Left ventricle myocardium inferior (tissue), 1 donor: Measurements from ENCODE around the gene LRRC58. TPM values are rescaled to one million over a fixed set of nuclear protein-coding genes. Genes with fewer than 3 reads are reported as not detected.

Experiments
- DNase-seq: peaks from one replicate; pipeline ENCODE4 v3.0.0-alpha.2; 2020
- H3K27ac ChIP-seq: fragments of 200-600 bp; replicated peaks from 2 replicates; pipeline ENCODE4 v1.8.0; 2021
- H3K27me3 ChIP-seq: fragments of 200-600 bp; 2 replicates; pipeline ENCODE4 v1.8.0; 2021; ENCODE audit warnings: low read depth
- H3K36me3 ChIP-seq: fragments of 200-600 bp; 2 replicates; pipeline ENCODE4 v1.8.0; 2021
- H3K4me1 ChIP-seq: fragments of 200-600 bp; 2 replicates; pipeline ENCODE4 v1.8.0; 2021
- H3K4me3 ChIP-seq: fragments of 200-600 bp; 2 replicates; pipeline ENCODE4 v1.8.0; 2021; ENCODE audit warnings: mild to moderate bottlenecking, moderate library complexity
- H3K9me3 ChIP-seq: fragments of 200-600 bp; replicated peaks from 2 replicates; pipeline ENCODE4 v1.8.0; 2021
- CTCF ChIP-seq: fragments of 200-600 bp; IDR thresholded peaks from 2 replicates; pipeline ENCODE4 v1.8.0; 2021; ENCODE audit warnings: antibody characterized with exemption, mild to moderate bottlenecking, borderline replicate concordance
- intact Hi-C: fragments of 100-400 bp; cut with micrococcal nuclease; formaldehyde crosslinking; loops from one replicate; pipeline ENCODE4 v1.11.0; 2022
- total RNA-seq: library from RNA; stranded (reverse); fragmentation: NEBNext Ultra II Directional; extraction: Animal tissue kit (Norgen Biotek cat#: 25700); gene quantifications from one replicate; pipeline ENCODE4 v1.2.1, GENCODE V29; 2021
- donor health status: DM: no; HTN: yes; CAD: no; lungs with severe emphysema.

LRRC58 gene
- total RNA-seq, 1 donor from 2014 or later = 8.2 TPM

DNA sequence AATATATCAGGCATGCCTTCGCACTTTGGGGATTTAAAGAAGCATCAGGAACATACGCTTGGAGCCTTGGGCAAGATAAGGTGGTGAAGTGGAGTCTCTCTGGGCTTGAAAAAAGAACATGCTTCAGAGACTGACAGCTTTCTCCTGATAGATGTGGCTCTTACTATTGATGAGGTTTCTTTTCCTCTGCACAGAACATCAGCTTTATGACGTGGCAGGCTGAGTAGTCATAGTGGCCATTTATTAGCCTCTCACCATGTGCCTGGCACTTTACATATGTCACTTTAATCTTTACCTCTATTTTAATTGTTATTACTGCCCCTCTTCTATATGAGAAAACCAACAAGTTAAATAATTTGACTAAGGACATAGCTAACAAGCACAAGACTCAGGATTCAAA, 19.0 kb upstream of the LRRC58 start:
- Histone ChIP-seq H3K9me3 (no peaks in the 10 kb centered on the region), H3K27me3 (peaks cover 3% of the 10 kb centered on the region), H3K36me3 (no peaks in the 10 kb centered on the region), H3K4me1 (no peaks in the 10 kb centered on the region), H3K27ac (no peak overlapping the region), H3K4me3 (no peak overlapping the region)
- intact Hi-C loops = no loop called here
- TF ChIP-seq CTCF = no peak
- no peak for DNase-seq

GRCh38 chr3:120364821-120365220, 15.7 kb upstream of the LRRC58 start:
- no peak for DNase-seq
- Histone ChIP-seq H3K4me3 (no peak overlapping the region), H3K4me1 (no peaks in the 10 kb centered on the region), H3K9me3 (no peaks in the 10 kb centered on the region), H3K36me3 (no peaks in the 10 kb centered on the region), H3K27ac (no peak overlapping the region), H3K27me3 (peaks cover 3% of the 10 kb centered on the region)
- intact Hi-C loops = no loop called here
- TF ChIP-seq CTCF = no peak

DNA sequence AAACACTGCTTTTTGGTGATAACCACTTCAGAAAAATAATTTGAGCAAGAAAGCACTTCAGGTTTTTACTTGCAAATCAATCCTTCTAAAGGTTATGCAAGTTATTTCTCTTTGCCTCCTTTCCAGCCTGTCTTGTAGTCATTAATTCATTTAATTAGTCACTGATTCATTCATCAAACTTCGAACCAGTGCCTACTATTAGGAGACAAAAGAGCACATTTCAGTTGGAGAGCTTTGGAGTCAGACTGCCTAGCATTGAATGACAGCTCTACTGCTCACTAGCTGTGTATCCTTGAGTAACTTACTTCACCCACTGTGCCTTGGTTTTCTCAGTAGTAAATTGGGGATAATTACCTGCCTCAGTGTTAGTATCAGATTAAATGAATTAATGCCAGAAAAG, 14.9 kb upstream of the LRRC58 start:
- TF ChIP-seq CTCF = no peak
- Histone ChIP-seq H3K27me3 (peaks cover 3% of the 10 kb centered on the region), H3K9me3 (no peaks in the 10 kb centered on the region), H3K27ac (no peak overlapping the region), H3K4me3 (no peak overlapping the region), H3K4me1 (no peaks in the 10 kb centered on the region), H3K36me3 (no peaks in the 10 kb centered on the region)
- intact Hi-C loops = no loop called here
- DNase-seq = no peak

GRCh38 chr3:120357807-120358206, 8.7 kb upstream of the LRRC58 start:
- no peaks in the 10 kb centered on the region for H3K9me3 ChIP-seq
- H3K36me3 ChIP-seq = no peaks in the 10 kb centered on the region
- H3K4me3 ChIP-seq = no peak overlapping the region
- no peaks in the 10 kb centered on the region for H3K27me3 ChIP-seq
- no peaks in the 10 kb centered on the region for H3K4me1 ChIP-seq
- intact Hi-C loops = no loop called here
- no peak for DNase-seq
- TF ChIP-seq CTCF = no peak
- H3K27ac ChIP-seq = no peak overlapping the region

GRCh38 chr3:120355486-120355885, 6.3 kb upstream of the LRRC58 start:
- intact Hi-C loops = no loop called here
- no peak for DNase-seq
- Histone ChIP-seq H3K4me1 (peaks cover 4% of the 10 kb centered on the region), H3K36me3 (no peaks in the 10 kb centered on the region), H3K27me3 (no peaks in the 10 kb centered on the region), H3K9me3 (no peaks in the 10 kb centered on the region), H3K27ac (no peak overlapping the region), H3K4me3 (no peak overlapping the region)
- TF ChIP-seq CTCF = no peak

DNA sequence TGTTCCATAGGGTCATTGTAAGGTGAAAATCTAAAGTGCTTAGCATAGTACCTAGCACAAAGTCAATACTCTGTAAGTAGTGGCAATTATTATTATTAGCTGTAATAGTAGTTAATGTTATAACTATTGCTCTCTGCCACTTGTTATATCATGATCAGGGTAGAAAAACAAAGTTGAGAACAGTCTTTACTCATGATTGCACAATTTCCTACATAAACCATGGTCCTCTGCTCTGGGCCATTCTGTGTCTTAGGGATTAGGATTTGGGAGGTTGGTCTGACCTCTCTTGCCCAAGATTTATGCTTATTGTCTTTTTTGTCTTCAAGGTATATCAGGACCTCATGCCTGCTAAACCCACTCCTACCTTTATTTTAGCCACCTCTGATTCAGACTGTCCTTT, 4.3 kb upstream of the LRRC58 start:
- Histone ChIP-seq H3K4me3 (no peak overlapping the region), H3K27me3 (no peaks in the 10 kb centered on the region), H3K4me1 (peaks cover 24% of the 10 kb centered on the region), H3K36me3 (no peaks in the 10 kb centered on the region), H3K9me3 (no peaks in the 10 kb centered on the region), H3K27ac (no peak overlapping the region)
- intact Hi-C loops = no loop called here
- no peak for DNase-seq
- no peak for TF ChIP-seq CTCF
